Measurements from ENCODE around the gene TRIO. TPM values are rescaled to one million over a fixed set of nuclear protein-coding genes. Genes with fewer than 3 reads are reported as not detected.

The TRIO gene
- total and polyA plus RNA-seq, 12 donors: 26.2 to 85.2 (median 61.9) TPM

GRCh38 chr5:14184082-14184481 is 40.9 kb downstream of the TRIO start:
- ATAC-seq (peak in 7 of 8 donors; percentile 43 to 81 (median 60)), DNase-seq (no peak)
- intact Hi-C loops (cut with DNase I): loop anchor here in 2 of 10 donors (5.0 kb wide), 1 partner anchor 37 kb away; no protein-coding TSS in a partner anchor
- Histone ChIP-seq H3K9me3 (no peaks in the 10 kb centered on the region), H3K27me3 (no peaks in the 10 kb centered on the region), H3K36me3 (no peaks in the 10 kb centered on the region), H3K4me3 (no peak overlapping the region), H3K4me1 (peaks cover 32 to 97% (median 78%) of the 10 kb centered on the region in 9 donors), H3K27ac (peak overlapping the region in 8 of 10 donors; percentile 36 to 79 (median 58))
- no peak for TF ChIP-seq CTCF (IDR thresholded peaks at IDR 0.05)
- whole genome bisulfite sequencing, 2 donors: 54 to 64% methylated on average over 7 of the region's 7 CpGs

DNA sequence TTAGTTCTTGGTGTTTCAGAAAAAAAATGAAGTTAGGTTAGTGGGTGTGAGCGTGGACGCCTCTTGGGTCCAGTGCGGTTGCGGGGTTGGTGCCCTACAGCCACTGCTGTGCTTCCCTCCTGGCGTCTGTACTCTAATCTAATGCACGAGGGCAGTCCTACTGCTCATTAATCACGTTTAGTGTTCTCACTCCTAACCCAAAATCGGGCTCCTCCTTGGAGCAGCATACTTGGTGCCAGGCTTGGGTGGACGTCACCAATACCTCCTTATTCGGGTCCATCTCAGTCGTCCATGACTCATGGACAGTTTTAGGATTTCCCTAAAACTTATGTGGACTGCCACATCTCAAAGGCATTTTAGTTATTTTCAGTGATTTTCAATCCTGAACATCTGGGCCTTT is 41.6 kb downstream of the TRIO start:
- no peaks in the 10 kb centered on the region for H3K9me3 ChIP-seq
- no peaks in the 10 kb centered on the region for H3K27me3 ChIP-seq
- DNase-seq (no peak), ATAC-seq (peak in 3 of 8 donors; percentile 5 to 55 (median 25))
- intact Hi-C loops (cut with DNase I): loop anchor here in 6 of 10 donors (5.0 kb wide), 1 partner anchor 37 kb away; no protein-coding TSS in a partner anchor
- no peak for TF ChIP-seq CTCF (IDR thresholded peaks at IDR 0.05)
- peak overlapping the region in 8 of 10 donors; percentile 36 to 79 (median 54) for H3K27ac ChIP-seq
- H3K36me3 ChIP-seq: no peaks in the 10 kb centered on the region
- H3K4me3 ChIP-seq: no peak overlapping the region
- peaks cover 32 to 97% (median 78%) of the 10 kb centered on the region in 9 donors for H3K4me1 ChIP-seq
- WGBS, 2 donors: 91% methylated on average over 11 of the region's 11 CpGs

DNA sequence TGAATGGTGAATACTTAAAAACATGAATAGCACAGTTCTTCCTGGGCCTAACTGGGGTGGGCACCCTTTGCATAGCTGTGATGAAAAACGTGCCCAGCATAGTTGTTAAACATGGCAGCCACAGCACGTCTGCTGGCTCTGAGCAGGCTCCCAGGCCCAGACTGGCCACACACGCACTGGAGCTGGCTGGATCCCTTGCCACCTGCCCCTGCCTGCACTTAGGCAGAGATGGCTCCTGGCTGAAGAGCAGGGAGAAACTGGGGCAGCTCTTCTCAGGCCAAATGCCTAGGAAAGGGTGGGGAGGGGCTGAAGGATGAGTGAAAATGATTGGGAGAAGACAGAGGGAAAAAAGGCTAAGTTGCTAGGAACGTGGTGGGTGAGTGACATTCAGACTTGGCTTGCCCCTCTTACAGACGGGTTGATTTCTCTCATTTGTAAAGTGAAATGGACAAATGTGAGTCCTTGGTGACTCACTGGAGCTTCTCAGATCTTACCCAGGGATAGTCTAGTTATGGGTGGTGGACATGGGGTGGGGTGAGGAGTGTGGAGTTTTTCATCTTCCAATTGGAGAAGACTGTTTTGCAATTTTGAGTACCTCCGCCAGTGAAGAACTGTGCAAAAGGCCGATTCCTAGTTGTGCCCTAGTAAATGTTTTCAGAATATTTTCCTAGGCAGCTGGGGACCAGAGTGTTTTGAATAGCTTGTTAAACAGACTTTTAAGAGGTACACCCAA is 42.4 kb downstream of the TRIO start:
- peaks cover 32 to 99% (median 82%) of the 10 kb centered on the region in 9 donors for H3K4me1 ChIP-seq
- no peaks in the 10 kb centered on the region for H3K36me3 ChIP-seq
- 69 to 76% methylated on average over 7 of the region's 7 CpGs for WGBS, 2 donors
- TF ChIP-seq CTCF (IDR thresholded peaks at IDR 0.05): no peak
- DNase-seq (peak in 1 of 2 donors; percentile 25), ATAC-seq (peak in 7 of 8 donors; percentile 26 to 71 (median 52))
- H3K27me3 ChIP-seq: no peaks in the 10 kb centered on the region
- no peaks in the 10 kb centered on the region for H3K9me3 ChIP-seq
- peak overlapping the region; percentile 12 to 79 (median 50) for H3K27ac ChIP-seq
- intact Hi-C loops (cut with DNase I): loop anchor here in 4 of 10 donors (5.0 kb wide), 1 partner anchor 38 kb away; no protein-coding TSS in a partner anchor
- H3K4me3 ChIP-seq: no peak overlapping the region

- WGBS, 2 donors: 71 to 81% methylated on average over 7 of the region's 7 CpGs
- no peak overlapping the region for H3K4me3 ChIP-seq
- TF ChIP-seq CTCF (IDR thresholded peaks at IDR 0.05): no peak
- intact Hi-C loops (cut with DNase I): loop anchor here in 4 of 10 donors (5.0 kb wide), 1 partner anchor 39 kb away; no protein-coding TSS in a partner anchor
- H3K36me3 ChIP-seq: no peaks in the 10 kb centered on the region
- H3K27ac ChIP-seq: peak overlapping the region in 9 of 10 donors; percentile 12 to 79 (median 54)
- H3K9me3 ChIP-seq: no peaks in the 10 kb centered on the region
- ATAC-seq (peak in 4 of 8 donors; percentile 6 to 34 (median 19)), DNase-seq (no peak)
- no peaks in the 10 kb centered on the region for H3K27me3 ChIP-seq
- peaks cover 32 to 100% (median 88%) of the 10 kb centered on the region in 9 donors for H3K4me1 ChIP-seq
Observed at GRCh38 chr5:14186059-14186830, 43.1 kb downstream of the TRIO start.

All from heart right ventricle (tissue), 16 donors.